Amygdala (tissue), 56 donors: ENCODE data around the gene GSE1.

Experiments used
- DNase-seq, 56 donors: peaks; one replicate each; lab custom pipeline; 2025; lab: John Stamatoyannopoulos, UW

The GSE1 gene

DNA sequence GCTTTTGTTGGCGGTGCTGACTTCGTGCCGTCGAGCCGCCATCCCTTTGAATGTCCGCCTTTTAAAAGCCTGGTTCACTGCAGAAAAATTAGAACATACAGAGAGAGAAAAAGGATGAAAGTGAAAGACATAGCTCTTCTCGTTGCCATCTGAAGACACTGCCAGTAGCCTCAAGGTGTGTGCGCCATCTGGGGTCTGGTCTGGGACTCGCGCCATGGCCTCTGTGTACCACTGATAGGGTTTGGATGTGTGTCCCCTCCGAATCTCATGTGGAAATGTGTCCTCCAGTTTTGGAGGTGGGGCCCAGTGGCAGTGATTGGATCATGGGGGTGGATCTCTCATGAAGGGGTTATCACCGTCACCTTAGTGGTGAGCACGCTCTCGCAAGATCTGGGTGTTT is 15.5 kb downstream of the GSE1 start:
- no peak for DNase-seq

GRCh38 chr16:85629326-85629725 is 16.2 kb downstream of the GSE1 start:
- peak in 1 of 56 donors; percentile 30 for DNase-seq

GRCh38 chr16:85629853-85630252 is 16.7 kb downstream of the GSE1 start:
- DNase-seq: no peak

- DNase-seq: no peak
Observed at GRCh38 chr16:85631230-85631629, 18.1 kb downstream of the GSE1 start.

GRCh38 chr16:85631802-85632393 is 18.8 kb downstream of the GSE1 start:
- DNase-seq: peak in 8 of 56 donors; percentile 19 to 34 (median 30)

GRCh38 chr16:85632709-85633437 is 19.8 kb downstream of the GSE1 start:
- DNase-seq: no peak

GRCh38 chr16:85633438-85633743 is 20.3 kb downstream of the GSE1 start:
- no peak for DNase-seq

GRCh38 chr16:85633888-85634287 is 20.8 kb downstream of the GSE1 start:
- DNase-seq: no peak

DNA sequence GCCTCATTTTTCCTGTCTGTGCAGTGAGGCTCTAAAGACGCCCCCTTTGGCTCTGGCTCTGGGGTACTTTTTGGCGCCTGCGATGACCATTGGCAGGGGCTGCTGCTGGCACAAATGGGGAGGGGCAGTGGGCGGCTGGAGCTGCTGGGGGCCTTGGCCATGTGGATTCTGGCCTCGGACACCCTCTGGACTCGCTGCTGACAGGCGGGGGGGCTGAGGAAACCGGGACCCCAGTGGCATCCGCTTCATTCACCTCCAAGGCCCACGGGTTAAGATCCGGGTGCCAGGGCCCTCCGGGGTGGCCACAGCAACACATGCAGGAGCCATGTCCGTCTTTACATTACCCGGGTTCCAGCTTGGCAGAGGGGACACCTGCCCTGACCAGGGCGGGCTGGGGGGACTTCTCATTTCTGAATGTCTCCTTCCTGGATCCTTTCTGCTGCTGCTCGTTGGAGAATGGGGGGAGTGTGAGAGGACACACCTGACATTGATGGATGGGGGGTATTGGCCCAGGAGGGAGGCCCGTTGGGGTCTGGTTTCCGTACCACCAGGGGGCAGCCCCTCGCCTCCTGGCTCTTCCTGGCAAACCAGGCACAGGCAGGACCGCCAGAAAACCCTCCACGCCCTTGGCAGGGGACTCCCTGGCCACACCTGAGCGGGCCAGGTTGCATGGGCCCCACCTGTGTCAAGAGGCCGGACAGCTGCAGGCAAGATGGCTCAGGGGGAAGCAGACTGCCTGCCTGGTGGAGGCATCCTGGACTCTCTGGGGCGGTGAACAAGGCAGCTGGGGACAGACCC is 21.8 kb downstream of the GSE1 start:
- no peak for DNase-seq

- no peak for DNase-seq
Observed at GRCh38 chr16:85635545-85636140, 22.5 kb downstream of the GSE1 start.

DNA sequence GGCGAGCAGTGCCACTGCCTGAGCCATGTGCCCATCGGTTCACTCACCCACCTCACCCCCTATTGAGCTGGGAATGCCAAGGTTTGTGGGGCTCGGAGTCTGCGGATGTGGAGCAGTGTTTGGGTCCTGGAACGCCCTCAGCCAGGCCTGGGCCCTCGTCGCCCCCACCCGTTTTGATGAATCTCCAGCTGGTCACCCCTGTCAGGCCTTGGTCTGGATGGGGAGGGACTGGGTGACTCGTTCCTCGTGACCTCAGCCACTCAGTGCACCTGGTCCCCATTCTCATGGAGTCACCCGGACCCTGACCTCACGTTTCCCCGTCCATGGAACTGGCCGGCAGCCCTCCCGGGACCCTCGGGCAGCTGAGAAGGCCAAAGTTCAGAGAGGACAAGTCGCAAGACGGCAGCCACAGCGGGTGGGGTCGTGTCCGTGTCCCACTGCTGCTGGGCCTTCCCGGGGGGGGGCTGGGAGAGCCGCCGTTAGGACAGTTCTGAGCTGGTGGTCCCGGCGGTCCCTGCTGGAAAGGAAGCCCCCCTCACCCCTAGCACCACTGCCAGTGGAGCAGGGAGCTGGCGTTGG is 23.2 kb downstream of the GSE1 start:
- DNase-seq: no peak

- no peak for DNase-seq
Observed at GRCh38 chr16:85637061-85637807, 24.1 kb downstream of the GSE1 start.

DNA sequence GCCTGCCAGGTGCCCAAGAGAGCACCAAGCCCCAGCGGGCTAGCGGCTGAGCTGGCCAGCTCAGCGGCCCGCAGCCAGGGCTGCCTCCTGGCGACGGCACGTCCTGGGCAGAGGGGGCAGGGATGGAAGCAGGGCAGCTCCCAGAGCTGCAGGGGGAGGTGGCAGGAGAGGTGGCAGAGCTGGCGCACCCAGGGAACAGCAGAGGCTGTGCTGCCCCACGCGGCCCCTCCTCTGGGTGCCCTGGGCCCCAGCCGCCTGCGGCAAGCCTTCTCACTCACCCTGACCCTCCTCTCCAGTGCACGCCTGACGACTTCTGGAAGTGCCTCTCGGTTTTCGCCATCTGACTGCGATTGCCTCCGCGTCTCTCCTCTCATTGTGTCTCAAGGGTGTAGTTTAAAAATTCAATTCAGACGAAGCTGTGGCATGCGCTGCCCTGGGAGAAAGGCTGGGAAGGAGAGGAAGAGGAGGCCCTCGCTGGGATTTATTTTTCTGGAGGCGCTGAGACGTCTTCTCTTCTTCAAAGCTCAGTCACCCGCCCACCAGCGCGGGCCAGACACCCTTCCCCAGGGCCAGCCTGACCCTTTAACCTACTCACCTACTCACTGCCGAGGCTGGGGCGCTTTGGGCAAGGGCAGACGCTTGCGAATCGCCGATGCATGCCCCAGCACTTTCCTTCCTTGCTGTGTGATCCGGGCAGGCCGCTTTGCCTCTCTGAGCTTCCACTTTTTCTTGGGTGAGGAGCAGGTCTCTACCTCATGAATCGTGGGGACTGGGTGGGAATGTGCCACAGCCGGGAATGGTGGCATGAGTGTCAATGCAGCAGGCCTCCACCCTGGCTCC is 24.9 kb downstream of the GSE1 start:
- DNase-seq: peak in 9 of 56 donors; percentile 8 to 49 (median 25)

DNA sequence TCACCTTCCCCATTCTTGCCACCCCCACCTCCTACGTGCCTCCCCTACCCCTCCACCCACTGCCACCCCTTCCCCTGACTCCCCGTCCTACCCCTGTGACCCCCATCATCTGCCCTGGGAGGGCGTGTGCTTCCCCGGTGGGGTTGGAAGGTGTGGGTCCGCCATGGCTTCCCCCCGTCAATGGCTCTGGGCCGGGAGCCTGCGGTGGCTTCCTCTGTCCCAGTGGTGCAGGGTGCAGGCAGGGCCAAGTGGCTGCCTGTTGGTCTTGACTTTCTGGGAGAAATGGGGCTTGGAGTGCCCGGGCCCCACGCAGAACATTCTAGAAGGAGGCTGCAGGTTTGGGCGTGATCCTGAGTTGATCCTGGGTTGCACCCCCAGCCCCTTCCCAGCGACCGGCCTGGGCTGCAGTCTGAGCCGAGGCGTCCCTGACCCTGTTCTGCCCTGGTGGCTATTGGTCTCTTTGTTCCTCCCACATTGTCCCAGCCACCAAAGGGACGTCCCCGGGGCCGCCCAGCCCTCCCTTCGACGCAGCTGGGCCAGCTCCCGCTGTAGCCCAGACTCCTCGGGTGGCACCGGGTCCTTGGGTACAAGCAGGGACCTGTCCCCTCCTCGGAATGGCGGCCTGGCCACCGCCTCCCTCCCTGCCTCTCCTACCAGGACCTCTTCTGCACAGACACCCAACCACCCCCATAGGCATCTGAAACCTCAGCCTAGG is 25.7 kb downstream of the GSE1 start:
- no peak for DNase-seq

DNA sequence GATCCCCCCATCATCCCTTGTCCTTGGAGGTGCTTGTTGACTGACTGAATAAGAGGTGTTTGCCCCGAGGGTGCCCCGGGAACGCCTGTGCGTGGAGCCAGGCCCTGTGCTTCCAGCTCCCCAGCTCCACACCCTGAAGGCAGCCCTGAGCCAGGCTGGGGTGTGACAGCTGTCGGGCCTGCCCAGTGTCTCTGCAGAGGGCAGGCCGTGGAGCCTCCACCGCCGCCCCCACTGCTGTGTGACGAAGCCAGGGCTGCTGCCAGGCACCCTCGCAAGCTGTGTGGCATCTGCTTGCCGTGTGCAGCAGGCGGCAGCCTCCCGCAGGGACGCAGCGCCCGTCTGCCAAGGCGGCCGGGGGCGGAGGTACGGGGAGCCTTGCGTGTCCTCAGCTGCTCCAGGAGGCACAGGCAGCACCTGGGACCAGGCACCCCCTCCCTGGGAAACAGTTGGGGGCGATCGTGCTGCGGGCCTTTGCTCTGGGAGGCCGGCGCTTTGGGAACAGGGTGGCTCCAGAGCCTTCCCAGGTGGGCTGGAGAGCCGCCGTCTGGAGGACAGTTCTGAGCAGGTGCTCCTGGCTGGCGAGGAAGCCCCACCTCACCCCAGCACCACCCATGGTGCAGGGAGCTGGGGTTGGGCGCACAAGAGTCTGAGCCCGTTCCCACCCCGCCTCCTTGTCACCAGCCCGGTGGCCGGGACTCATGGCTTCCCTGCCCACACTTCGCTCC is 26.6 kb downstream of the GSE1 start:
- DNase-seq: peak in 35 of 56 donors; percentile 5 to 73 (median 35)

DNA sequence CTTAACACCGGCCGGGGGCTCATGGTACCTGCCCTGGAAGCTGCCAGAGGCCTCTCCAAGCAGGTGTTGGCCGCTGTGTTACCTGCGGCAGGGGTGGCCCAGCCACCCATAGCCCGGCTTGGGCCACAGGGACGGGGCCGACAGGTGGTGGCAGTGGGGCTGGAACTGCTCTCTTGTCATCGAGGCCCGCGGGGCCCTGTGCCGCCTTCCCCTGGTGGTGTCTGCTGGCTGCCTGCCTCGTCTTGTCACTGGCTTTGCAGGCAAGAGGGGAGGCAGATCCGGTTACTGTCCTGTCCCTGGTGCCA is 27.1 kb downstream of the GSE1 start:
- DNase-seq: no peak

GRCh38 chr16:85640585-85640984 is 27.5 kb downstream of the GSE1 start:
- DNase-seq: peak in 7 of 56 donors; percentile 13 to 47 (median 26)

DNA sequence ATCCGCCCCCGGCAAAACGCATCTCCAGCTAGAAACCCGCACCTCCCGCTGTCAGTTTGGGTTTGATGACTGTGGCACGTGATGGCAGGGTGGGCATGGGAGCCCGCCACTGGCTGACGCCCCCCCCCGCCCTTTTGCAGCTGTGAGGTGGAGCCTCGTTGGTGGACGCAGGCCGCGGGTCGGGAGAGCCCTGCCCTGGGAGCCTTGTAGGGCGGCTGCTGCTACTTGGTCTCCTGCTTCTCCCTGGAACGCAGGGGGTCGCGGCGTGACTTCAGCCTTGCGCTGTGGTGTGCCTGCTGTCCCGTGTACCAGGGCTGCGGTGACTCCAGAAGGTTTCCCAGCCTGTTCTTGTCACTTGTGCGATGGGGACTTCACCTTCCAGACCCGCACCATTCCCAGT is 28.2 kb downstream of the GSE1 start:
- DNase-seq: no peak
